Lower lobe of right lung (tissue), 2 donors: ENCODE measurements around the gene ADGRA1. TPM values are rescaled to one million over a fixed set of nuclear protein-coding genes. Genes with fewer than 3 reads are reported as not detected.

ENCODE experiments used
- ATAC-seq, 2 donors: fragments of 200-7000 bp; cut with Tn5 transposase; one replicate each; pipeline ENCODE4 v1.9.1; 2020 to 2022; ENCODE audit warnings: mild to moderate bottlenecking in 2 of 2, moderate library complexity in 2 of 2
- DNase-seq: peaks from one replicate; pipeline ENCODE4 v3.0.0-alpha.2; 2020
- H3K27ac ChIP-seq: fragments of 200-600 bp; one replicate; pipeline ENCODE4 v1.8.0; 2022
- H3K27me3 ChIP-seq: fragments of 200-600 bp; one replicate; pipeline ENCODE4 v1.8.0; 2022; ENCODE audit warnings: low read depth
- H3K36me3 ChIP-seq: fragments of 200-600 bp; one replicate; pipeline ENCODE4 v1.8.0; 2022; ENCODE audit warnings: mild to moderate bottlenecking
- H3K4me1 ChIP-seq: fragments of 200-600 bp; one replicate; pipeline ENCODE4 v1.8.0; 2022
- H3K4me3 ChIP-seq: fragments of 200-600 bp; one replicate; pipeline ENCODE4 v1.8.0; 2022; ENCODE audit warnings: mild to moderate bottlenecking
- H3K9me3 ChIP-seq: fragments of 200-600 bp; one replicate; pipeline ENCODE4 v1.8.0; 2022
- CTCF ChIP-seq: fragments of 200-600 bp; IDR thresholded peaks from one replicate; pipeline ENCODE4 v1.8.0; 2022; ENCODE audit warnings: antibody characterized with exemption, mild to moderate bottlenecking
- intact Hi-C: fragments of 100-400 bp; cut with DNase I; formaldehyde crosslinking; loops from one replicate; pipeline ENCODE4 v1.11.0; 2022
- total RNA-seq: library from RNA; stranded (reverse); fragmentation: NEBNext Ultra II Directional; extraction: Animal tissue kit (Norgen Biotek cat#: 25700); gene quantifications from one replicate; pipeline ENCODE4 v1.2.1, GENCODE V29; 2021
- donor health status: DM: no; HTN: yes; CAD: no; lungs with severe emphysema.

Gene ADGRA1
- total RNA-seq, 1 donor from 2014 or later = 0.38 TPM

DNA sequence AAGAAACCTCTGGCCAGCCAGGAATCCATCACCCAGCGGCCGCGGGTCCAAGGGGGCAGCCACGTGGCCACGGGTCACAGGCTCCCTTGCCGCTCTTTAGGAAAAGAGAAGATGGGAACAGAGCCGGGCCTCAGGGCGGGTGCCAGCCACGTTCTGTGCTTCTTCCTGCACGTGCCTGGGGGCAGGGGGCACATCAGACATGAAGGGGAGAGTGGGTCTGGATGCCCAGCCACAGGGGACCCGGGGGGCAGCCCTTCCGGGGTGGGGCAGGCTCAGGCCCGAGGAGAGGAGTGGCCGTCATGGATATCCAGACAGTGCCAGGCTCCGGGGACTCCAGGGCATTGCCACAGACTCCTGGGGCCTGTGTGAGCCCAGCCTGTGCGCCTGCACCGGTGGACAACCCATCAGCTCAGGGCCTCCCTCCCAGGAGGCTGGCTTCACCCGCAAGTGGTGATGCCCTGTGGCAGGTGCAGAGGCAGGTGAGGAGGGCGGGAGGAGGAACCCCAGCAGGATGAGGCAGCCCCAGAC is 31.0 kb upstream of the ADGRA1 start:
- H3K4me1 ChIP-seq = no peaks in the 10 kb centered on the region
- ATAC-seq (peak in 1 of 2 donors; percentile 17), DNase-seq (no peak)
- TF ChIP-seq CTCF = no peak
- H3K36me3 ChIP-seq = no peaks in the 10 kb centered on the region
- no peak overlapping the region for H3K4me3 ChIP-seq
- H3K9me3 ChIP-seq = no peaks in the 10 kb centered on the region
- intact Hi-C loops = no loop called here
- H3K27ac ChIP-seq = no peak overlapping the region
- H3K27me3 ChIP-seq = peaks cover 36% of the 10 kb centered on the region

- Histone ChIP-seq H3K9me3 (no peaks in the 10 kb centered on the region), H3K4me1 (no peaks in the 10 kb centered on the region), H3K36me3 (no peaks in the 10 kb centered on the region), H3K27me3 (peaks cover 36% of the 10 kb centered on the region), H3K4me3 (no peak overlapping the region), H3K27ac (no peak overlapping the region)
- TF ChIP-seq CTCF = no peak
- ATAC-seq = no peak
- DNase-seq = no peak
- intact Hi-C loops = no loop called here
Observed at GRCh38 chr10:133058331-133059092, 29.2 kb upstream of the ADGRA1 start.

GRCh38 chr10:133059093-133059470 is 28.6 kb upstream of the ADGRA1 start:
- no peak for TF ChIP-seq CTCF
- Histone ChIP-seq H3K36me3 (no peaks in the 10 kb centered on the region), H3K4me1 (no peaks in the 10 kb centered on the region), H3K27ac (no peak overlapping the region), H3K27me3 (peaks cover 35% of the 10 kb centered on the region), H3K4me3 (no peak overlapping the region), H3K9me3 (no peaks in the 10 kb centered on the region)
- DNase-seq (no peak), ATAC-seq (no peak)
- intact Hi-C loops = no loop called here

- H3K4me3 ChIP-seq = no peak overlapping the region
- H3K9me3 ChIP-seq = no peaks in the 10 kb centered on the region
- TF ChIP-seq CTCF = no peak
- H3K4me1 ChIP-seq = no peaks in the 10 kb centered on the region
- H3K36me3 ChIP-seq = no peaks in the 10 kb centered on the region
- no peak for DNase-seq
- no peak overlapping the region for H3K27ac ChIP-seq
- no peak for ATAC-seq
- intact Hi-C loops = no loop called here
- H3K27me3 ChIP-seq = peaks cover 30% of the 10 kb centered on the region
Observed at GRCh38 chr10:133059571-133059970, 28.2 kb upstream of the ADGRA1 start.

DNA sequence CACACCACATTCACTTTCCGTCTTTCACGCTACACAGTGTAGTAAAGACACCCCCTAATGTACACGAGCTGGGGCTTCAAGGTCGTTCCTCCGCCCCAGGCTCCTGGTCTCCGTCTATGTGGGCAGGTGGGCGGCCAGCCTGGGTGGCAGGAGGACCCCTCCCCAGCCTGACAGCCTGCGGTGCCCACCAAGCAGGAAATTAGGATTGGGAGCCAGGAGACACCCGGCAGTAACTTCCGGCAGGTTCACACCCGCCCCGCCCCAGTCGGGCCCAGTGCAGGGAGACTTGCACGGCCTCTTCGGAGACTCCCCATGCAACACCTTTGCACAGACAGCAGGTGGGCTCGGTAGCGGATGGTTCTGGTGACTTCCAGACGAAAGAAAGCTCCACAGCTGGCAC is 27.7 kb upstream of the ADGRA1 start:
- intact Hi-C loops = no loop called here
- DNase-seq = no peak
- Histone ChIP-seq H3K27me3 (peaks cover 25% of the 10 kb centered on the region), H3K4me1 (no peaks in the 10 kb centered on the region), H3K4me3 (no peak overlapping the region), H3K9me3 (no peaks in the 10 kb centered on the region), H3K36me3 (no peaks in the 10 kb centered on the region), H3K27ac (no peak overlapping the region)
- no peak for TF ChIP-seq CTCF
- ATAC-seq = no peak
